ENCODE data around the gene ATXN1. TPM values are rescaled to one million over a fixed set of nuclear protein-coding genes. Genes with fewer than 3 reads are reported as not detected.

ATXN1 gene
- polyA plus RNA-seq, 1 donor (not counting 4 experiments of a cell fraction or from before 2014, with no cell fraction given) = 9.7 TPM

DNA sequence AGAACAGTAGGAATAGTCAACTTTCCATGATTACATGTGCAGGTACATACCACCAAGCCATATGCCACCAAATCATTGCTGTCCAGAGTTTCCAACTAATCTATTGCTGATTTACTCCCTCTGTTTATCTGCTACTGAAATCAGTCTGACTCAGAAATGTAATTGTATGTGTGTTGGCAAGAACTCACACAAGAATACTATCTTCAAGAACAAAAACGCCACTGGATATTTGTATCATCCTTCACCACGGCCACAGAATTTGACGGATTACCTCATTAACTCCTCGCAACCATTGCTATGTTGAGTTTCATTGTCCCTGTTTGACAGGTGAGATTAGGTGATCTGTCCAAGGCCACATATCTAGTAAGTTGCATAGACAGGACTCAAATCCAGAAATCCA is 363.6 kb downstream of the ATXN1 start:
- DNase-seq (ENCODE audit: low read depth, low spot score) (no peak), FAIRE-seq (no peak)
- no peaks in the 10 kb centered on the region for H3K27me3 ChIP-seq (ENCODE audit: control insufficient read depth, extremely low read depth, insufficient read depth, low read length)
- H3K4me1 ChIP-seq (ENCODE audit: control insufficient read depth, extremely low read depth, insufficient read depth, low read length) = no peaks in the 10 kb centered on the region
- TF ChIP-seq EZH2 (IDR thresholded peaks at IDR 0.05; ENCODE audit: low read length) = no peak
- TF ChIP-seq, protein P1, sequence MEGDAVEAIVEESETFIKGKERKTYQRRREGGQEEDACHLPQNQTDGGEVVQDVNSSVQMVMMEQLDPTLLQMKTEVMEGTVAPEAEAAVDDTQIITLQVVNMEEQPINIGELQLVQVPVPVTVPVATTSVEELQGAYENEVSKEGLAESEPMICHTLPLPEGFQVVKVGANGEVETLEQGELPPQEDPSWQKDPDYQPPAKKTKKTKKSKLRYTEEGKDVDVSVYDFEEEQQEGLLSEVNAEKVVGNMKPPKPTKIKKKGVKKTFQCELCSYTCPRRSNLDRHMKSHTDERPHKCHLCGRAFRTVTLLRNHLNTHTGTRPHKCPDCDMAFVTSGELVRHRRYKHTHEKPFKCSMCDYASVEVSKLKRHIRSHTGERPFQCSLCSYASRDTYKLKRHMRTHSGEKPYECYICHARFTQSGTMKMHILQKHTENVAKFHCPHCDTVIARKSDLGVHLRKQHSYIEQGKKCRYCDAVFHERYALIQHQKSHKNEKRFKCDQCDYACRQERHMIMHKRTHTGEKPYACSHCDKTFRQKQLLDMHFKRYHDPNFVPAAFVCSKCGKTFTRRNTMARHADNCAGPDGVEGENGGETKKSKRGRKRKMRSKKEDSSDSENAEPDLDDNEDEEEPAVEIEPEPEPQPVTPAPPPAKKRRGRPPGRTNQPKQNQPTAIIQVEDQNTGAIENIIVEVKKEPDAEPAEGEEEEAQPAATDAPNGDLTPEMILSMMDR (optimal IDR thresholded peaks at IDR 0.05 in 1 of 3, IDR thresholded peaks at IDR 0.05 in 1 of 3, conservative IDR thresholded peaks at IDR 0.05 in 1 of 3; ENCODE audit: extremely low read depth in 1 of 3, insufficient read depth in 2 of 3, low read length in 3 of 3) = no peak
- dilution Hi-C loops (cut with MboI; ENCODE audit: extremely low pct_ligation_motif_present, low sequenced_read_pairs) = no loop called here
- H3K9me3 ChIP-seq (ENCODE audit: control insufficient read depth, low read depth, low read length) = no peaks in the 10 kb centered on the region
- H3K27ac ChIP-seq (ENCODE audit: control insufficient read depth, insufficient read depth, low read length) = no peak overlapping the region
- H2AFZ ChIP-seq (ENCODE audit: control insufficient read depth, low read length) = no peak overlapping the region
- H4K20me1 ChIP-seq (ENCODE audit: control insufficient read depth, extremely low read depth, insufficient read depth, low read length) = no peaks in the 10 kb centered on the region
- no peaks in the 10 kb centered on the region for H3K79me2 ChIP-seq (ENCODE audit: control insufficient read depth, insufficient read depth, low read length)
- no peak overlapping the region for H3K4me2 ChIP-seq (ENCODE audit: control insufficient read depth, extremely low read depth, insufficient read depth, low read depth, low read length)
- no peaks in the 10 kb centered on the region for H3K36me3 ChIP-seq (ENCODE audit: control insufficient read depth in 2 of 2, extremely low read depth in 1 of 2, insufficient read depth in 2 of 2, low read length in 2 of 2)
- H3K4me3 ChIP-seq (ENCODE audit: control insufficient read depth in 2 of 3, extremely low read depth in 1 of 3, insufficient read depth in 2 of 3, low read depth in 1 of 3, low read length in 3 of 3) = no peak overlapping the region
- no peaks in the 10 kb centered on the region for H3K9me1 ChIP-seq (ENCODE audit: control insufficient read depth, extremely low read depth, insufficient read depth, low read length)
- no peak overlapping the region for H3K9ac ChIP-seq (ENCODE audit: control insufficient read depth, extremely low read depth, insufficient read depth, low read length)

DNA sequence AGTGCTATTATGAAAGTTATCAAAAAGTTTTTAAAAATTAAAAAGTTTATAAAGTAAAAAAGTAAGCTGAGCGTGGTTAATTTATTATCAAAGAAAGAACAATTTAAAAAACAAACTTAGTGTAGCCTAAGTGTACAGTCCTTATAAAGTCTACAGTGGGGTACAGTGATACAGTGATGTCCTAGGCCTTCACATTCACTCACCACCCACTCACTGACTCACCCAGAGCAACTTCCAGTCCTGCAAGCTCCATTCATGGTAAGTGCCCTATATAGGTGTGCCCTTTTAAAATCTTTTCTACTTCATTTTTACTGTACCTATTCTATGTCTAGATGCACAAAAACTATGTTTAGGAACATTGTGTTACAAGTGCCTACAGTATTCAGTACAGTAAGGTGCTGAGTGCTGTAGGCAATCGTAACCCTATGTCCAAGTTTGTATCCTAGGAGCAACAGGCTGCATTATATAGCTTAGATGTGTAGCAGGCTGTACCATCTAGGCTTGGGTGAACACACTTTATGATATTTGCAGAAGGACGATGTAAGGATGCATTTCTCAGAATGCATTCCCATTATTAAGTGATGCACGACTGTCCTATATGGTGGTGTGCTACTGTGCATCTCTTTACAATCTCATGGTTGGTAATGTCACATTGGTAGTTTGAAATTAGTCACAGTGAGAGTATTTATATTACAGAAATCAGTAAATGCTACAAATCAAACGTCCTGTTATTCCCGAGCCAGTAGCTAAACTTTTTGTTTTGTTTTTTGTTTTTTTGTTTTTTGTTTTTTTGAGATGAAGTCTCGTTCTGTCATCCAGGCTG is 364.6 kb downstream of the ATXN1 start:
- Histone ChIP-seq H3K27me3 (ENCODE audit: control insufficient read depth, extremely low read depth, insufficient read depth, low read length) (no peaks in the 10 kb centered on the region), H3K27ac (ENCODE audit: control insufficient read depth, insufficient read depth, low read length) (no peak overlapping the region), H3K4me2 (ENCODE audit: control insufficient read depth, extremely low read depth, insufficient read depth, low read depth, low read length) (no peak overlapping the region), H3K9me3 (ENCODE audit: control insufficient read depth, low read depth, low read length) (no peaks in the 10 kb centered on the region), H3K9ac (ENCODE audit: control insufficient read depth, extremely low read depth, insufficient read depth, low read length) (no peak overlapping the region), H3K9me1 (ENCODE audit: control insufficient read depth, extremely low read depth, insufficient read depth, low read length) (no peaks in the 10 kb centered on the region), H2AFZ (ENCODE audit: control insufficient read depth, low read length) (no peak overlapping the region), H3K79me2 (ENCODE audit: control insufficient read depth, insufficient read depth, low read length) (no peaks in the 10 kb centered on the region), H3K36me3 (ENCODE audit: control insufficient read depth in 2 of 2, extremely low read depth in 1 of 2, insufficient read depth in 2 of 2, low read length in 2 of 2) (no peaks in the 10 kb centered on the region), H4K20me1 (ENCODE audit: control insufficient read depth, extremely low read depth, insufficient read depth, low read length) (no peaks in the 10 kb centered on the region), H3K4me3 (ENCODE audit: control insufficient read depth in 2 of 3, extremely low read depth in 1 of 3, insufficient read depth in 2 of 3, low read depth in 1 of 3, low read length in 3 of 3) (no peak overlapping the region), H3K4me1 (ENCODE audit: control insufficient read depth, extremely low read depth, insufficient read depth, low read length) (no peaks in the 10 kb centered on the region)
- dilution Hi-C loops (cut with MboI; ENCODE audit: extremely low pct_ligation_motif_present, low sequenced_read_pairs) = no loop called here
- DNase-seq (ENCODE audit: low read depth, low spot score) (no peak), FAIRE-seq (no peak)
- no peak for TF ChIP-seq EZH2 (IDR thresholded peaks at IDR 0.05; ENCODE audit: low read length)
- TF ChIP-seq, protein P1 (optimal IDR thresholded peaks at IDR 0.05 in 1 of 3, IDR thresholded peaks at IDR 0.05 in 1 of 3, conservative IDR thresholded peaks at IDR 0.05 in 1 of 3; ENCODE audit: extremely low read depth in 1 of 3, insufficient read depth in 2 of 3, low read length in 3 of 3) = no peak

Data from keratinocyte (primary cell).